IPS-15b (cell line): ENCODE results near the gene LRRC46.

Experiments used
- H3K27me3 ChIP-seq: one replicate; pipeline ENCODE4 v1.6.1; 2013; ENCODE audit warnings: low read length; ENCODE audit not compliant: control insufficient read depth, insufficient read depth
- H3K36me3 ChIP-seq: one replicate; pipeline ENCODE4 v1.6.1; 2013; ENCODE audit warnings: low read length; ENCODE audit not compliant: control insufficient read depth, insufficient read depth
- H3K4me1 ChIP-seq: one replicate; pipeline ENCODE4 v1.6.1; 2013; ENCODE audit warnings: mild to moderate bottlenecking, low read length; ENCODE audit not compliant: control insufficient read depth, insufficient read depth
- H3K4me3 ChIP-seq: one replicate; pipeline ENCODE4 v1.5.1; 2013; ENCODE audit warnings: low read depth, low read length
- H3K9ac ChIP-seq: one replicate; pipeline ENCODE4 v1.6.1; 2013; ENCODE audit warnings: low read depth, mild to moderate bottlenecking, low read length
- H3K9me3 ChIP-seq: one replicate; pipeline ENCODE4 v1.6.1; 2013; ENCODE audit warnings: mild to moderate bottlenecking, low read length; ENCODE audit not compliant: control insufficient read depth, insufficient read depth

Gene LRRC46

DNA sequence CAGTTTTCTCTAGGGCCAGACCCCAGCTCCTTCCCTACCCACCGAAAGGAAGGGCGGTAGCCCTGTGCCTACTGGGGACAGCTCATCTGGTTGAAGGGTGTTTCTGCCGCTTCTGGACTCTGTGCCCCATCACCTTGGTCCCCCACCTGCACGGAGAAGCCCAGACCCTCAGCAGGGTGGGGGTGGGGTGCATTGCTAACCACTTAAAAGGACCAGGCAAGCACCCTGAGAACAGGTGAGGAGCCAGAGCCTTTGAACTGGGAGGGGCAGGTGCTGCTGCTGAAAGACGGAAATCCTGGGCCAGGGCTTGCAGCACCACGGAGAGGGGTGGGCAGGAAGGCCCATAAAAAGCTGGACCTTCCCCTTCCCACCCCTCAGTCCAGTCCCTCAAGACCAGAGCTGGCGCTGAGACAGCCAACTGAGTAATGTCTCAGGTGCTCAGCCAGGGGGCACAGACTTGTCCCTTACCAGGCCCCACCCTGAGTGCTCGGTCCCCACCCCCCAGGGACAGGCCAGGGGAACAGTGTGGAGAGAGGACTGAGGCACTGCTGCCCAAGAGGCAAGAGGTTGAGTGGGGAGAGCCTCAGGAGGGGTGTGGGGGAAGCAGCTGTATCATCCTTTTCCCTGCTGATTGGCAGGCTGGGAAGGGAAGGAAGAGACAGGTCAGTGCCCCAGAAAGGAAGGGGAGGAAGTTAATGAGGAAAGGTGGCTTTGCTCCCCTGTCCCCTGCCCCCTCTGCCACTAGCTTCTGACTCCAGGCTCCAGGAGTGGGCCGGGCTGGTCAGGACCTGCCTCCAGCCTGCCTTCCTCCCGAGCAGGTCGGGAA lies 53.6 kb downstream of the LRRC46 start:
- no peaks in the 10 kb centered on the region for H3K36me3 ChIP-seq
- no peaks in the 10 kb centered on the region for H3K9me3 ChIP-seq
- H3K9ac ChIP-seq: no peak overlapping the region
- H3K4me1 ChIP-seq: peaks cover 15% of the 10 kb centered on the region
- no peak overlapping the region for H3K4me3 ChIP-seq
- peaks cover 11% of the 10 kb centered on the region for H3K27me3 ChIP-seq
